Fibroblast of villous mesenchyme (primary cell): Measurements from ENCODE around the gene MICAL3. TPM values are rescaled to one million over a fixed set of nuclear protein-coding genes. Genes with fewer than 3 reads are reported as not detected.
"Not testable (repeated sequence)": the region's sequence is repeated elsewhere in the genome, so short reads cannot be mapped to it uniquely, and the experiment has no call there.

ENCODE experiments used
- DNase-seq: peaks from one replicate; pipeline ENCODE4 v3.0.0-alpha.2; 2010; ENCODE audit warnings: low read depth
- H3K4me3 ChIP-seq: 2 replicates; pipeline ENCODE4 v1.5.1; 2011; ENCODE audit warnings: low read depth, mild to moderate bottlenecking, low read length
- CTCF ChIP-seq: IDR thresholded peaks from 2 replicates; pipeline ENCODE4 v1.5.1; 2012; ENCODE audit warnings: low read depth, mild to moderate bottlenecking, low read length; ENCODE audit not compliant: insufficient read depth
- total RNA-seq: library from RNA; depleted of rRNA; stranded (reverse); fragments of >200 nt; gene quantifications from 2 replicates; pipeline ENCODE4 v1.2.3, GENCODE V29; 2012

Gene MICAL3
- total RNA-seq, 1 donor = 39.7 TPM

GRCh38 chr22:17767233-17768065 is 256.9 kb downstream of the MICAL3 start:
- no peak for DNase-seq
- TF ChIP-seq CTCF = no peak
- H3K4me3 ChIP-seq = no peak overlapping the region

DNA sequence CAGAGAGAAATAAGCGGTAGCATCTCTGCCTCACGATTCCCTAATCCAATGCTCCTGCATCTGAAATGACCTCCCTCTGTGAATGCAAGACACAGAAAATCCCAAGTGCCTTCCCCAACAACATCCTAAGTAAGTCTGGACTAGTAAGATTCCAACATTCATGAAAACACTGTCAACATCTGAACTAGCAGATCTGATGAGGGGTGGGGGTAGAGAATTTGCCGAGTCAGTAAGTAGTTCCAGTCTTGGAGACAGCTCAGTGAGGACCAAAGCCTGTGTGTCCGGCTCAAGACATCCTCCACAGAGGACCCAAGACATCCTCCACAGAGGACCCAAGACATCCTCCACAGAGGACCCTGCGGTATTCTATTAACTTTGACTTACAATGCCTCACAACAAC is 259.5 kb downstream of the MICAL3 start:
- H3K4me3 ChIP-seq, DNase-seq: not testable (repeated sequence)

GRCh38 chr22:17764036-17764435 is 260.3 kb downstream of the MICAL3 start:
- DNase-seq = no peak
- H3K4me3 ChIP-seq = no peak overlapping the region
- TF ChIP-seq CTCF = no peak

DNA sequence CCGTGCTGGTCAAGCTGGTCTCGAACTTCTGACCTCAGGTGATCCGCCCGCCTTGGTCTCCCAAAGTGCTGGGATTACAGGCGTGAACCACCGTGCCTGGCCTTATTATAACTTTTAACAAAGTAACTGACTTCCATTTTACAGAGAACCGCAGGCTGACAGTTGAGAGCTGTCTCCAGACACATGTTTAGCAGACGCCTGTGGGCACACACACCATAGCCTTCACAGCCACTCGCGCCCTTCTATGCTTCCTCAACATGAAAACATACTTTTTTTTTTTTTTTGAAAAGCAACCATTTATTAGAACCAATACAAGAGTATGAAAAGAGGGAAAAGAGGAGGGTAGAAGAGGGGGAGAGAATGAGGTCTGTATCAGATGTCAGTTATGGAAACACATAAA is 260.9 kb downstream of the MICAL3 start:
- not testable (repeated sequence) for DNase-seq, H3K4me3 ChIP-seq

DNA sequence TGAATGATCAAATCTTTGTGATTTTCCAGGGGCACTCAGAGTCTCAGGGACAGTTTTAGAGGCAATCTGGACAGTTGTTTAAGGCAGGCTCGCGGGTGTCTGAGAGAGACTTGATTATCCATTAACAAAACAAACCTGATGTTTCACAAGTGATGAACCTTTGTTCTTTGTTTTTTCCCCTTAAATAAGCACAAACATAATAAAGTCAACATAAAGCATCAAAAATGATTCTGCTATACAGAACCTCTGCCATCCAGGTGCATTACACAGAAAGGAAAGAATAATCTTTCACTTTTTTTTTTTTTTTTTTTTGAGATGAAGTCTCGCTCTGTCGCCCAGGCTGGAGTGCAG is 263.2 kb downstream of the MICAL3 start:
- no peak for DNase-seq
- TF ChIP-seq CTCF = no peak

GRCh38 chr22:17754233-17754925 is 270.0 kb downstream of the MICAL3 start:
- H3K4me3 ChIP-seq = no peak overlapping the region
- no peak for DNase-seq
- peak; percentile 19 for TF ChIP-seq CTCF

More for the DNA sequence above, 263.2 kb downstream of the MICAL3 start:
- no peak overlapping the region for H3K4me3 ChIP-seq

- TF ChIP-seq CTCF = no peak
- H3K4me3 ChIP-seq = no peak overlapping the region
- peak; percentile 25 for DNase-seq
These were observed 270.9 kb downstream of the MICAL3 start for GRCh38 chr22:17753401-17753989.
